Measurements from ENCODE around the gene MACROH2A2. TPM values are rescaled to one million over a fixed set of nuclear protein-coding genes. Genes with fewer than 3 reads are reported as not detected.

The MACROH2A2 gene
- total RNA-seq, 3 donors from 2014 or later = 7.3 to 13.6 (median 8.7) TPM

DNA sequence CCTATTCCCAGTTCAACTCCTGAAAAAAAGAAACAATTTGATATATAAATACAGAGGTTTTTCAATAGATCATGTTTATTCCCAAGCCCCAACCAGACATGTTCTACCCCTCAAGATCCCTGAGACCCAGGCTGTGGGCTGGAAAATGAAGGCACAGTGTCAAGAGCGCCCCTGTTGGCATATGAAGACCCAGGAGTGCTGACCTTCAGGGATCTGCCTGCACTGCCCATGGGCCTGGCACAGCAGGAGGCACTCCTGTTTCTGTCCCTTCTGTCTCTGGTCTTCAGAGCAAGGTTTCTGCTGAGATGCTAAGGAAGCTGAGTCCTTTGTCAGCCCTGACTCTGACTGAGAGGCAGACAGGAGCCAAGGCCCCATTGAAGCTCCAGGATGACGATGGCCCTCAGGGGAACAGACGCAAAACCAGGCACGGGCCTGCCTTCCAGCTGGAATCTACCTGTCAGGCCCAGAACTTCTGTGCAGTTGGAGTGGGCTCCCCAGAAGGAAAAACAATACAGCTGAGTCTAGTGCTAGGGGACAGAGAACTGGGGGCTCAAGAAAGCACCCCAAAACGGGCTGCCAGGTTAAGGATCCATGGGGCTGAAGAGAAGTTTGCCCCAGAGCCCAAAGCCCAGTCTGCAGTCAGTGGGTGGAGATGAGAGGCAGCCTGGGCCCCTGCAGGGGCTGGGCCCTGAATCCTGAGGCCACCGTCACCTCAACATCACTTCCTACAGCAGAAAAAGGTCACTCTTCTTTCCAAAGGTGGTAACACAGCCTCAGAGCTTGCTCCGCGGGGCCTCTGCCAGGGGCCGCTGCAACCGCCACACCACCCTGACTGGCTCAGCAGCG is 86.7 kb downstream of the MACROH2A2 start:
- H3K9me3 ChIP-seq = no peaks in the 10 kb centered on the region
- peaks cover 20% of the 10 kb centered on the region for H3K4me1 ChIP-seq (ENCODE audit: low read depth)
- TF ChIP-seq, protein P1, sequence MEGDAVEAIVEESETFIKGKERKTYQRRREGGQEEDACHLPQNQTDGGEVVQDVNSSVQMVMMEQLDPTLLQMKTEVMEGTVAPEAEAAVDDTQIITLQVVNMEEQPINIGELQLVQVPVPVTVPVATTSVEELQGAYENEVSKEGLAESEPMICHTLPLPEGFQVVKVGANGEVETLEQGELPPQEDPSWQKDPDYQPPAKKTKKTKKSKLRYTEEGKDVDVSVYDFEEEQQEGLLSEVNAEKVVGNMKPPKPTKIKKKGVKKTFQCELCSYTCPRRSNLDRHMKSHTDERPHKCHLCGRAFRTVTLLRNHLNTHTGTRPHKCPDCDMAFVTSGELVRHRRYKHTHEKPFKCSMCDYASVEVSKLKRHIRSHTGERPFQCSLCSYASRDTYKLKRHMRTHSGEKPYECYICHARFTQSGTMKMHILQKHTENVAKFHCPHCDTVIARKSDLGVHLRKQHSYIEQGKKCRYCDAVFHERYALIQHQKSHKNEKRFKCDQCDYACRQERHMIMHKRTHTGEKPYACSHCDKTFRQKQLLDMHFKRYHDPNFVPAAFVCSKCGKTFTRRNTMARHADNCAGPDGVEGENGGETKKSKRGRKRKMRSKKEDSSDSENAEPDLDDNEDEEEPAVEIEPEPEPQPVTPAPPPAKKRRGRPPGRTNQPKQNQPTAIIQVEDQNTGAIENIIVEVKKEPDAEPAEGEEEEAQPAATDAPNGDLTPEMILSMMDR (IDR thresholded peaks at IDR 0.05) = no peak
- intact Hi-C loops (cut with DNase I, micrococcal nuclease) = no loop called here
- H3K4me3 ChIP-seq = no peak overlapping the region
- DNase-seq = no peak
- no peak for ATAC-seq
- H3K36me3 ChIP-seq (ENCODE audit: low read depth) = no peaks in the 10 kb centered on the region

DNA sequence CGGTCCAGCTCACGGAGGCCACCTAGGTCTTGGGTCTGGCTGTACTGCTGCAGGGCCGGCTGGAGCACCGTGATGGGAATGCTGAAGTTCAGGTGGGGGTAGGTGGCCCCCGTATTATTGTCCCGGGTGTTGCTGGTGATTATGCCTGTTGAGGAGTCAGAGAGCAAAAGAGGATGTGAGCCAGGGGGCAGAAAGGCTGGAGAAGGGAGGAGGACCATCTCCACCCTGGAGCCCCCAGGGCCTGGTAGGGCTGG is 87.3 kb downstream of the MACROH2A2 start:
- peaks cover 25% of the 10 kb centered on the region for H3K4me1 ChIP-seq (ENCODE audit: low read depth)
- DNase-seq (no peak), ATAC-seq (no peak)
- intact Hi-C loops (cut with DNase I, micrococcal nuclease) = no loop called here
- TF ChIP-seq, protein P1 (IDR thresholded peaks at IDR 0.05) = no peak
- H3K9me3 ChIP-seq = no peaks in the 10 kb centered on the region
- H3K36me3 ChIP-seq (ENCODE audit: low read depth) = no peaks in the 10 kb centered on the region
- H3K4me3 ChIP-seq = no peak overlapping the region

DNA sequence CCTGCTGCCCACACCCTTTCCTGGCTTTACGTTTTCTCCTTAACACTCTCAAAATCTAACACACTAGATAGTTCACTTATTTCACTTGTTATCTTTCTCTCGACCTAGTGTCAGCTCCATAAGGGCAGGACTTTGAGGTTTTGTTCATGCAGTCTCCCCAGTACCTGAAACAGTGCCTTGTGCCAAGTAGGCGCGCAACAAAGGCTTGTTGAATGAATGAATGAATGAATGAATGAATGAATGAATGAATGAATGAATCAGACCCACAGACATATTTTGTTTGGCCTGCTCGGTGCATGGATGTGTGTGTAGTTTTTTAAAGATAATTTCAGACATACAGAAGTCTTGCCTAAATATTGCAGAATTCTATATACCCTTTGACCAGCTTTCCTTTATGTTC is 87.7 kb downstream of the MACROH2A2 start:
- Histone ChIP-seq H3K4me1 (ENCODE audit: low read depth) (peaks cover 28% of the 10 kb centered on the region), H3K9me3 (no peaks in the 10 kb centered on the region), H3K4me3 (no peak overlapping the region), H3K36me3 (ENCODE audit: low read depth) (no peaks in the 10 kb centered on the region)
- DNase-seq = no peak
- ATAC-seq = no peak
- intact Hi-C loops (cut with DNase I, micrococcal nuclease) = no loop called here
- TF ChIP-seq, protein P1 (IDR thresholded peaks at IDR 0.05) = no peak

DNA sequence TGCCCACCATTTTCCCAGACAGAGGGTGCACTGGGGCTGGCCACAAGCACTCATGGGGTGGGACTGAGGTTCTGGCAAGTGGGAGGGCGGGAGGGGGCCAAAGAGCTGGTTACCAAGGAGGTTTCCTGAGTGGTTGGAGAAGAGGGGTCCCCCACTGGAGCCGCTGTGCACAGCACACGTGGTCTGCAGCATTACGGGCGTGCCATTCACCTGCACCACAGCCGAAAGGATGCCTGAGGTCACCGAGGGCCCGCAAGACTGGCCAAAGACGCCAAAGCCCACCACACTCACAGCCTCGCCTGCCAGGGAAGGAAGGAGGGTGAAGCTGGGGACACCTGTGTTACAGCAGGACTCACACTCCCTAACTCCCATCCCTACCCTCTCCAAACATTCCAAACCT is 89.9 kb downstream of the MACROH2A2 start:
- intact Hi-C loops (cut with DNase I, micrococcal nuclease) = no loop called here
- no peaks in the 10 kb centered on the region for H3K36me3 ChIP-seq (ENCODE audit: low read depth)
- DNase-seq (no peak), ATAC-seq (no peak)
- no peaks in the 10 kb centered on the region for H3K9me3 ChIP-seq
- TF ChIP-seq, protein P1 (IDR thresholded peaks at IDR 0.05) = no peak
- H3K4me3 ChIP-seq = no peak overlapping the region
- peaks cover 29% of the 10 kb centered on the region for H3K4me1 ChIP-seq (ENCODE audit: low read depth)

DNA sequence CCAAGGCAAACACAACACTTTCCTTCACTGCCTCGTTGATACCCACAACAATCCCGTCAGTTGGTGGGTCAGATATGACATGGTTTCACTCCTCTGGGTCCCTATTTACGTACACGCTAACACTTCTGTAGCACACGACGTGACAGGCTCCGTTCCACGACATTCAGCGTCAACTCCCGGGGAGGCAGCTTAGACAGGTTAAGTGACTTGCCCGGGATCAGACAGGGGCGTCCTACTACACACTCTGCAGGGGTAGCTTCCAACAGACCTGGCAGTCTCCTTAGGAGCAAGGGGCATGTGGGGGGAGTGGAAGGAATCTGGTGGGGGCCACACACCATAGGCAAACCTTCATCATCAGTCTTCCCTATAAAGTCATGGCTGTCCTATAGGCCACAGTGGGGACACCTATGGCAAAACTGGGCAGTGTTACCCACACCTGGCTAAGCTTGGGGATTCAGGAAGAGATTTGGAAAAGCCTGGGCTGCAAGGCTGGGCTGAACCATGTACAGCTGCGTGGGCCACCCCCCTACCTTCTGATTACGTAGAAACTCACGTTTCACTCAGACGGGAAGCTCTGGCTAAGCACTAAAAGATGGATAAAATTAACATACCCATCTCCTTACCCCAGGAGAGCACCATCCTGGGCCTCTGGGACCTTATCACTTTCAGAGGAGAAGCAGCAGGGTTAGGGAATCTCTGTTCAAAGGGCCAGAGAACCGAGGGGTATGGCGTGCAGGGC is 91.9 kb downstream of the MACROH2A2 start:
- no peak for ATAC-seq

More for the DNA sequence above, 91.9 kb downstream of the MACROH2A2 start:
- intact Hi-C loops (cut with DNase I, micrococcal nuclease) = no loop called here
- Histone ChIP-seq H3K36me3 (ENCODE audit: low read depth) (no peaks in the 10 kb centered on the region), H3K4me1 (ENCODE audit: low read depth) (peaks cover 19% of the 10 kb centered on the region), H3K4me3 (no peak overlapping the region), H3K9me3 (no peaks in the 10 kb centered on the region)
- DNase-seq = no peak
- TF ChIP-seq, protein P1 (IDR thresholded peaks at IDR 0.05) = no peak

Measured in mucosa of descending colon (tissue), 3 donors.